Measurements from ENCODE around the gene VANGL1.

VANGL1 gene

DNA sequence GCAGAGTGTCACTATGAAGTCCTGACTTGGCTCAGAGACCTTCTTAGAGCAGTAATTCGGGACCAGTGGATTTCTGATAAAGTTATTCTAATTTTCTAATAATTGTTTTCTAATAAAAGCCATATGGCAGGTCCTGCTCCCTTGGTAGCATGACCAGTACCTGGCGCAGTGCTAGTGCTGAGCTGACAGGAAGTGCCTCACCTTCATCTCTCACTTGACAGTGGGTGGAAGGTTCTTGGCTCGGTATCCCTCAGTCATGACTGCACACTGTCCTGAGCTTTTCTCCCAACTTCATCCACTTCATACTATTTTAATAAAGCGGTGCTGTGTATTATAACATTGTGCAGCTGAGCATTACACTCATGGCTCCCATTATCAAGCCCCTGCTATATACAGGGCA is 14.1 kb downstream of the VANGL1 start:
- Histone ChIP-seq H3K4me3 (ENCODE audit: low read length) (no peak overlapping the region), H3K36me3 (ENCODE audit: insufficient read depth, low read length) (peaks cover 20% of the 10 kb centered on the region), H3K9me3 (replicated peaks; ENCODE audit: low read length) (no peaks in the 10 kb centered on the region), H3K27me3 (ENCODE audit: control insufficient read depth, insufficient read depth, low read length) (no peaks in the 10 kb centered on the region), H3K4me2 (ENCODE audit: low read length) (no peak overlapping the region), H3K9ac (ENCODE audit: low read depth, low read length) (no peak overlapping the region), H3K4me1 (ENCODE audit: control insufficient read depth, insufficient read depth, low read length) (no peaks in the 10 kb centered on the region)

DNA sequence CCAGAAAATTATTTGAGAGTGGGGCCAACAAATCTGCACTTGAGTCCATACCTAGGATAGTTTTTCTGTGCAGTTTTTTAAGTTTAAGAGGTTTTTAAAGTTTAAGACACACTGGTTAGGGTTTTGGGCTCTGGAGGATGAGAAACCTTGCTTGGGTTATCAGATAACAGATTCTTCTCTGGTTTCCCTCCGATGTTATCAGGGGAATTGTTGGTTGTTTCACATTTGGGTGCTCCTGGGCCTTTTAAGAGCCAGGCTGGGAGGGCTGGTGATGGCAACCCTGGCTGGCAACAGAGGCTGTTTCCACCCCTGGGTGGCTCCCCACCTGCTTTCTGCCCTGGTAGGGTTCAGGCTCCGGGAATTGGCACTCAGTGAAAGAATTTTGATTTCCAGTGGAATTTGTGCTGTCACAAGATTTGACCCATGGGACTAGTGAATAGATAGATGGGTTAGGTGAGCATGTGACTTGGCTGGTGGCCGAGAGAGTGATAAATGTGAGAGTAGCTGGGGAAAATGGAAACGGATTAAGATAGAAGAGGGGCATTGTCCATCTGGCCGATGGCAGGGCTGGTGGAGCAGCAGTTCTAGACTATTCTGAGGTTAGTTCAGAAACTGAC is 14.8 kb downstream of the VANGL1 start:
- Histone ChIP-seq H3K9ac (ENCODE audit: low read depth, low read length) (no peak overlapping the region), H3K27me3 (ENCODE audit: control insufficient read depth, insufficient read depth, low read length) (no peaks in the 10 kb centered on the region), H3K4me2 (ENCODE audit: low read length) (no peak overlapping the region), H3K4me1 (ENCODE audit: control insufficient read depth, insufficient read depth, low read length) (no peaks in the 10 kb centered on the region), H3K36me3 (ENCODE audit: insufficient read depth, low read length) (peaks cover 17% of the 10 kb centered on the region), H3K9me3 (replicated peaks; ENCODE audit: low read length) (no peaks in the 10 kb centered on the region), H3K4me3 (ENCODE audit: low read length) (no peak overlapping the region)

DNA sequence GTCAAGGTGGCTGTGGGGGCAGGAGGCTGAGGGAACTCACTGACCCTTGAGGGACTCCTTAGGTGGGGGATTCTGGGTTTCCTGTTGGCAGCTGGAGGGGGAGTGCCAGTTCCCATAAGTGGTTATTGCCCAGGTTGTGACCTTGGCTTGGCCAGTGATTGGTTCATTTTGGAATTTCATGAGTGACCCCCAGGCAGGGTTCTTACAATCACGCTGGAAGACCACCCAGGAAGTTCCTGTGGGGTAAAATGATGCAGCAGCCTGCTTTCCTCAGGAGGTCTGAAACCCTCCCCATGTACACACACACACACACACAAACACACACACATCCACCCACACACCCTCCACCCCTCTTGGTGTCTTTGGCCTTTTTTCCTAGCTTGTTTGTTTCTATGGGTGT is 16.9 kb downstream of the VANGL1 start:
- Histone ChIP-seq H3K27me3 (ENCODE audit: control insufficient read depth, insufficient read depth, low read length) (no peaks in the 10 kb centered on the region), H3K9me3 (replicated peaks; ENCODE audit: low read length) (no peaks in the 10 kb centered on the region), H3K4me1 (ENCODE audit: control insufficient read depth, insufficient read depth, low read length) (no peaks in the 10 kb centered on the region), H3K4me3 (ENCODE audit: low read length) (no peak overlapping the region), H3K36me3 (ENCODE audit: insufficient read depth, low read length) (peaks cover 11% of the 10 kb centered on the region), H3K4me2 (ENCODE audit: low read length) (no peak overlapping the region), H3K9ac (ENCODE audit: low read depth, low read length) (no peak overlapping the region)

DNA sequence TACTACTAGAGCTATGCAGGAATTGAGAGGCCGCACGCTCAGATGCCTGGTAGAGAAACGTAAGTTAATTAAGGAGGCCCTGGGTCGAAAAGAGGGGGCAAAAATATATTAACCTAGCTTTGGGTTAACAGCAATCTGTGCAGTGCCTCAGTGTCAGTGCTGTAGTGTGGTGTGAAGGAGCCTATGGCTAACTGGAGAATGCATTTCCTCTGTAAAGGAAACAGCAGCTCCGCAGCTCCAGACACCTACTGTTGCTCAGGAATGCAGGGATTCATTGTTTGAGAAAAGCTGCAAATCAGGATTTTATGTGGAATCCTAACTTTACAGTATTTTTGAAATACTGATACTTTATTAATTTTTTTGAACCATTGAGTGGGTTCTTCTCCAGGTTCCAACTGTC is 18.4 kb downstream of the VANGL1 start:
- Histone ChIP-seq H3K4me3 (ENCODE audit: low read length) (no peak overlapping the region), H3K36me3 (ENCODE audit: insufficient read depth, low read length) (peaks cover 23% of the 10 kb centered on the region), H3K27me3 (ENCODE audit: control insufficient read depth, insufficient read depth, low read length) (no peaks in the 10 kb centered on the region), H3K4me1 (ENCODE audit: control insufficient read depth, insufficient read depth, low read length) (no peaks in the 10 kb centered on the region), H3K9me3 (replicated peaks; ENCODE audit: low read length) (no peaks in the 10 kb centered on the region), H3K4me2 (ENCODE audit: low read length) (no peak overlapping the region), H3K9ac (ENCODE audit: low read depth, low read length) (no peak overlapping the region)

GRCh38 chr1:115661157-115661556 is 19.4 kb downstream of the VANGL1 start:
- H3K9ac ChIP-seq (ENCODE audit: low read depth, low read length) = no peak overlapping the region
- H3K4me1 ChIP-seq (ENCODE audit: control insufficient read depth, insufficient read depth, low read length) = no peaks in the 10 kb centered on the region
- no peak overlapping the region for H3K4me2 ChIP-seq (ENCODE audit: low read length)
- H3K27me3 ChIP-seq (ENCODE audit: control insufficient read depth, insufficient read depth, low read length) = no peaks in the 10 kb centered on the region
- H3K36me3 ChIP-seq (ENCODE audit: insufficient read depth, low read length) = peaks cover 28% of the 10 kb centered on the region
- no peak overlapping the region for H3K4me3 ChIP-seq (ENCODE audit: low read length)
- no peaks in the 10 kb centered on the region for H3K9me3 ChIP-seq (replicated peaks; ENCODE audit: low read length)

GRCh38 chr1:115665319-115666096 is 23.7 kb downstream of the VANGL1 start:
- Histone ChIP-seq H3K27me3 (ENCODE audit: control insufficient read depth, insufficient read depth, low read length) (no peaks in the 10 kb centered on the region), H3K9ac (ENCODE audit: low read depth, low read length) (no peak overlapping the region), H3K4me2 (ENCODE audit: low read length) (no peak overlapping the region), H3K4me3 (ENCODE audit: low read length) (no peak overlapping the region), H3K36me3 (ENCODE audit: insufficient read depth, low read length) (peaks cover 39% of the 10 kb centered on the region), H3K9me3 (replicated peaks; ENCODE audit: low read length) (peaks cover 6% of the 10 kb centered on the region), H3K4me1 (ENCODE audit: control insufficient read depth, insufficient read depth, low read length) (peaks cover 21% of the 10 kb centered on the region)

DNA sequence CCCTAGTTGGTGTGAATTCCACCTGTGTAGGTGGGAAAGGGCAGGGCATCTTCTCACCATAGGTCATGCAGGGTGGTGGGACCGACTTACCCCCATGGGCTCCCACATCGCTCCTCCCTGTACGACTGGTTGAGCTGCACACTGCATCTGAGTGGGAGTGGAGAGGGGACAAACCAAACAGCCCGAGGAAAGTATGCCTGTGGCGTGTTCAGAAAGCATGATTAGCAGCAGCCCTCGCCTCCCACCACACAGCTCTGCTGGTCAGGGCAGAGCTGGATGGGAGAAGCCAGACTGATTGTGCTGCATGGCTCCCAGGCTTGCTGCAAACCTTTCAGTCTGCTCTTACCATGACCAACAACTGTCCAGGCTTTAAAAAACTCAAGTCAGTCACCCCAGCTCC is 24.4 kb downstream of the VANGL1 start:
- H3K36me3 ChIP-seq (ENCODE audit: insufficient read depth, low read length) = peaks cover 39% of the 10 kb centered on the region
- peaks cover 6% of the 10 kb centered on the region for H3K9me3 ChIP-seq (replicated peaks; ENCODE audit: low read length)
- H3K4me1 ChIP-seq (ENCODE audit: control insufficient read depth, insufficient read depth, low read length) = peaks cover 28% of the 10 kb centered on the region
- H3K4me3 ChIP-seq (ENCODE audit: low read length) = no peak overlapping the region
- no peak overlapping the region for H3K4me2 ChIP-seq (ENCODE audit: low read length)
- no peaks in the 10 kb centered on the region for H3K27me3 ChIP-seq (ENCODE audit: control insufficient read depth, insufficient read depth, low read length)
- H3K9ac ChIP-seq (ENCODE audit: low read depth, low read length) = no peak overlapping the region

DNA sequence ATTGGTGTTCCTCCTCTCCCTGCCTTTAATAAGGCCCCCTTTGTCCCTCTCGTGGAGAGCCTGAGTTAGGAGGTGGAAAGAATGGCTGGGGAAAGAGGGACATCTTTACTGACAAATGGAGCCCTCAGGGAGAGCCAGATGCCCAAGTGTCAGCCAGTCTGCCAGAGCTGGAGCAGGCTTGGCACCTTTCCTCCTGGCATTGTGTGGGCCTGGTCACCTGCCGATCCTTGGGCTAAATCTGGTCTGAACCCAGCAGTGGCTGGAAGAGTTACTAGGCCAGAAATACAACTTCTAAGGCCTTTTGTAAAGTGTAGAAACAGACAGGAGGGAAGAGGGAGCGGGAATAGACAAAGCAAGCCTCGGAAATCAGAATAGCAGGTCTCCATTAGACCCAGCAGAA is 24.9 kb downstream of the VANGL1 start:
- H3K36me3 ChIP-seq (ENCODE audit: insufficient read depth, low read length) = peaks cover 39% of the 10 kb centered on the region
- H3K4me2 ChIP-seq (ENCODE audit: low read length) = no peak overlapping the region
- H3K4me3 ChIP-seq (ENCODE audit: low read length) = no peak overlapping the region
- H3K27me3 ChIP-seq (ENCODE audit: control insufficient read depth, insufficient read depth, low read length) = no peaks in the 10 kb centered on the region
- H3K9me3 ChIP-seq (replicated peaks; ENCODE audit: low read length) = peaks cover 6% of the 10 kb centered on the region
- peaks cover 33% of the 10 kb centered on the region for H3K4me1 ChIP-seq (ENCODE audit: control insufficient read depth, insufficient read depth, low read length)
- no peak overlapping the region for H3K9ac ChIP-seq (ENCODE audit: low read depth, low read length)

DNA sequence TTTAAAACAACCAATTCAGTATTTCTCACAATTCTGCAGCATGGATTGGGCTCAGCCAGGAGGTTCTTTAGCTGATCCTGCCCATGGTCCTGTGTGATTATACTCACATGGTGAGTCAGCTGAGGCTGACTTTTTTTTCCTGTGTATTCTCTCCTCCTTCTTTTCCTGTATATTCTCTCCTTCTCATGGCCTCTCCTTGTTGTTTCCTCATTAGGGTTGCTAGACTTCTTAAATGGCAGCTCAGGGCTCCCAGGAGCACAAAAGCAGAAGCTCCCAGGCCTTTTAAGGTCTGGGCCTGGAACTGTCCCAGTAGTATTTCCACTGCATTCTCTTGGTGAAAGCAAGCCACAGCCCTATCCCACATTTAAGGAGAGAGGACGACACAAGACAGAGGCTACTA is 26.8 kb downstream of the VANGL1 start:
- Histone ChIP-seq H3K27me3 (ENCODE audit: control insufficient read depth, insufficient read depth, low read length) (no peaks in the 10 kb centered on the region), H3K9me3 (replicated peaks; ENCODE audit: low read length) (peaks cover 6% of the 10 kb centered on the region), H3K4me2 (ENCODE audit: low read length) (peak overlapping the region; percentile 33), H3K4me1 (ENCODE audit: control insufficient read depth, insufficient read depth, low read length) (peaks cover 34% of the 10 kb centered on the region), H3K9ac (ENCODE audit: low read depth, low read length) (no peak overlapping the region), H3K4me3 (ENCODE audit: low read length) (peak overlapping the region; percentile 10), H3K36me3 (ENCODE audit: insufficient read depth, low read length) (peaks cover 39% of the 10 kb centered on the region)

DNA sequence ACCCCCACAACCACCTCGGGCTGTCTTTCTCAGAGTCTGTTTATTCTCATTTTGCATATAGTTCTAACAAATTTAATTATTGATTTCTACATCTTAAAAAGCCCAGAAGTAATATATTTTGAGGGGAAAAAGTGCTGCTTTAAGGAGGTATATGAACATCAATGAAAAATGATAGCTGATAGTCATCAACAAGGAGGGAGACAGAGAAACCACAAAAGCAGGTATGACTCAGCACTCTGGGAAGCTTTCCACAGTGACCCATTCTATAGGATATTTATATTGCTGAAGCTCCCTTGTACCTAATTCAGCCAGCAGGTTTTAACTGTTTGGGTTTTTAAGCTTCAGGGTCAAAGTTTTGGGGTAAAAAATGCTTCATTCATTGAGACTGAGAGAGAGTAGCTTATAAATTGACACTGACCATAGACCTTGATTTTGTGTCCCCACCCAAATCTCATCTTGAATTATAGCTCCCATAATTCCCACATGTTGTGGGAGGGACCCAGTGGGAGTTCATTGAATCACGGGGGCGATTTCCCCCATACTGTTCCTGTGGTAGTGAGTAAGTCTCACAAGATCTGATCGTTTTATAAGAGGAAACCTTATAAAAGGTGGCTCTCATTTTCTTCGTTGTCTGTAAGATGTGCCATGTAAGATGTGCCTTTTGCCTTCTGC is 27.4 kb downstream of the VANGL1 start:
- H3K4me1 ChIP-seq (ENCODE audit: control insufficient read depth, insufficient read depth, low read length) = peaks cover 34% of the 10 kb centered on the region
- H3K4me2 ChIP-seq (ENCODE audit: low read length) = peak overlapping the region; percentile 33
- peaks cover 40% of the 10 kb centered on the region for H3K36me3 ChIP-seq (ENCODE audit: insufficient read depth, low read length)
- peak overlapping the region; percentile 10 for H3K4me3 ChIP-seq (ENCODE audit: low read length)
- peaks cover 6% of the 10 kb centered on the region for H3K9me3 ChIP-seq (replicated peaks; ENCODE audit: low read length)
- H3K9ac ChIP-seq (ENCODE audit: low read depth, low read length) = no peak overlapping the region
- no peaks in the 10 kb centered on the region for H3K27me3 ChIP-seq (ENCODE audit: control insufficient read depth, insufficient read depth, low read length)

DNA sequence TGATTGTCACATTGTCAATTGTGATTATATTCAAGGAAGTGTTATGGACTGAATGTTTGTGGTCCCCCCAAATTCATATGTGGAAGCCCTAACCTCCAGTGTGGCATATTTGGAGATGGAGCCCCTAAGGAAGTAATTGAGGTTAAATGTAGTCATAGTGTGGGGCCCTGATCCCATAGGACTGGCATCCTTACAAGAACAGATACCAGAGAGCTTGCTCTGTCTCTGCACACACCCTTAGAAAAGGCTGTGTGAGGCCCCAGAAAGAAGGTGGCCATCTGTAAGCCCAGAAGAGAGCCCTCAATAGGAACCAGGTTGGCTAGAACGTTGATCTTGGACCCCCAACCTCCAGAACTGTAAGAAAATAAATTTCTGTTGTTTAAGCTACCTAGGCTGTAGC is 28.1 kb downstream of the VANGL1 start:
- peaks cover 33% of the 10 kb centered on the region for H3K36me3 ChIP-seq (ENCODE audit: insufficient read depth, low read length)

More for the DNA sequence above, 28.1 kb downstream of the VANGL1 start:
- Histone ChIP-seq H3K4me2 (ENCODE audit: low read length) (no peak overlapping the region), H3K9ac (ENCODE audit: low read depth, low read length) (no peak overlapping the region), H3K9me3 (replicated peaks; ENCODE audit: low read length) (peaks cover 6% of the 10 kb centered on the region), H3K4me1 (ENCODE audit: control insufficient read depth, insufficient read depth, low read length) (peaks cover 34% of the 10 kb centered on the region), H3K27me3 (ENCODE audit: control insufficient read depth, insufficient read depth, low read length) (no peaks in the 10 kb centered on the region), H3K4me3 (ENCODE audit: low read length) (peak overlapping the region; percentile 29)
